NK-92 (cell line): ENCODE results near the gene TMC8.
"Not testable (repeated sequence)": the region's sequence is repeated elsewhere in the genome, so short reads cannot be mapped to it uniquely, and the experiment has no call there.

Source experiments
- DNase-seq: peaks from one replicate; lab custom pipeline; 2025; ENCODE audit not compliant: unreplicated experiment; lab: John Stamatoyannopoulos, UW

TMC8 gene

GRCh38 chr17:78130437-78131101 is at the start of gene TMC8:
Gene TMC8 (plus strand): TSS chr17:78130771. CDS start chr17:78131589, 818 bp downstream.
- no peak for DNase-seq

GRCh38 chr17:78081551-78081950 is 49.0 kb upstream of the TMC8 start:
- no peak for DNase-seq

GRCh38 chr17:78082355-78082872 is 48.2 kb upstream of the TMC8 start:
- not testable (repeated sequence) for DNase-seq

- no peak for DNase-seq
These were observed 47.6 kb upstream of the TMC8 start for GRCh38 chr17:78082988-78083387.

GRCh38 chr17:78086740-78087139 is 43.8 kb upstream of the TMC8 start:
- DNase-seq = no peak

GRCh38 chr17:78088529-78088928 is 42.0 kb upstream of the TMC8 start:
- DNase-seq = no peak

GRCh38 chr17:78089576-78090281 is 40.8 kb upstream of the TMC8 start:
- DNase-seq = no peak

- no peak for DNase-seq
These were observed 37.7 kb upstream of the TMC8 start for GRCh38 chr17:78092794-78093324.

- no peak for DNase-seq
These were observed 35.5 kb upstream of the TMC8 start for GRCh38 chr17:78095035-78095434.

- DNase-seq = no peak
These were observed 34.5 kb upstream of the TMC8 start for GRCh38 chr17:78096093-78096492.

GRCh38 chr17:78101112-78101511 is 29.5 kb upstream of the TMC8 start:
- DNase-seq = no peak

GRCh38 chr17:78101542-78101941 is 29.0 kb upstream of the TMC8 start:
- DNase-seq = no peak

- DNase-seq = no peak
These were observed 27.3 kb upstream of the TMC8 start for GRCh38 chr17:78103311-78103710.

GRCh38 chr17:78104540-78104941 is 26.0 kb upstream of the TMC8 start:
- no peak for DNase-seq

GRCh38 chr17:78105101-78105500 is 25.5 kb upstream of the TMC8 start:
- no peak for DNase-seq

- no peak for DNase-seq
These were observed 25.0 kb upstream of the TMC8 start for GRCh38 chr17:78105551-78105950.

- no peak for DNase-seq
These were observed 24.4 kb upstream of the TMC8 start for GRCh38 chr17:78106211-78106610.

GRCh38 chr17:78107457-78107856 is 23.1 kb upstream of the TMC8 start:
- no peak for DNase-seq

- DNase-seq = no peak
These were observed 22.4 kb upstream of the TMC8 start for GRCh38 chr17:78107976-78108725.

GRCh38 chr17:78108726-78109488 is 21.7 kb upstream of the TMC8 start:
- DNase-seq = no peak

- no peak for DNase-seq
These were observed 21.1 kb upstream of the TMC8 start for GRCh38 chr17:78109489-78109761.
